MM.1S (cell line): ENCODE measurements around the gene QRSL1.

Experiments used
- EZH2 ChIP-seq: fragments of 300-600 bp; sonication (generic); optimal IDR thresholded peaks from 2 replicates; pipeline ENCODE3; 2017; ENCODE audit warnings: low read depth, mild to moderate bottlenecking, antibody characterized with exemption, low read length, mixed read lengths
- TF ChIP-seq, protein P1 (sequence below): fragments of 300-600 bp; sonication (generic); IDR thresholded peaks from 2 replicates; pipeline ENCODE4 v1.5.1; 2016; ENCODE audit warnings: antibody characterized with exemption, low read length, mixed read lengths

DNA sequence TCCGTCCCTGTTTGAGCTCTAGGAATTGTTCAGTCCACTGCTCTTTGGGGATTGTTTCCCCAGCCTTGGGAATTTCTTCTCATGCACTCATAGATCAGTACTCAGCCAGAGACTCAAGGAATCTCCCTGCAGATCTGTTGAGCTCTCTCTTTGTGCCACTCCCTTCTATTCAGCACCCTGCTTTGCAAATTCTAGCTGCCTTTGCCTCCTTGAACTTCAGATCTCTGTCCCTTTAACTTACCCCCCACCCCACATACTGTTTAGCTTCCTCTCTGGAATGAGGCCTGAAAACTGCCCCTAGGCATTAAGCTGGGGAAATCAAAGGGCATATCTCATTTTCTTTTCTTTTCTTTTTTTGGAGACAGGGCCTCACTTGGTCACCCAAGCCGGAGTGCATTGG lies 30.5 kb downstream of the QRSL1 start:
- TF ChIP-seq, protein P1, sequence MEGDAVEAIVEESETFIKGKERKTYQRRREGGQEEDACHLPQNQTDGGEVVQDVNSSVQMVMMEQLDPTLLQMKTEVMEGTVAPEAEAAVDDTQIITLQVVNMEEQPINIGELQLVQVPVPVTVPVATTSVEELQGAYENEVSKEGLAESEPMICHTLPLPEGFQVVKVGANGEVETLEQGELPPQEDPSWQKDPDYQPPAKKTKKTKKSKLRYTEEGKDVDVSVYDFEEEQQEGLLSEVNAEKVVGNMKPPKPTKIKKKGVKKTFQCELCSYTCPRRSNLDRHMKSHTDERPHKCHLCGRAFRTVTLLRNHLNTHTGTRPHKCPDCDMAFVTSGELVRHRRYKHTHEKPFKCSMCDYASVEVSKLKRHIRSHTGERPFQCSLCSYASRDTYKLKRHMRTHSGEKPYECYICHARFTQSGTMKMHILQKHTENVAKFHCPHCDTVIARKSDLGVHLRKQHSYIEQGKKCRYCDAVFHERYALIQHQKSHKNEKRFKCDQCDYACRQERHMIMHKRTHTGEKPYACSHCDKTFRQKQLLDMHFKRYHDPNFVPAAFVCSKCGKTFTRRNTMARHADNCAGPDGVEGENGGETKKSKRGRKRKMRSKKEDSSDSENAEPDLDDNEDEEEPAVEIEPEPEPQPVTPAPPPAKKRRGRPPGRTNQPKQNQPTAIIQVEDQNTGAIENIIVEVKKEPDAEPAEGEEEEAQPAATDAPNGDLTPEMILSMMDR, result no peak
- TF ChIP-seq EZH2, result no peak
